GM21447 (cell line): ENCODE results near the gene CCNB1IP1.
"Not testable (repeated sequence)": the region's sequence is repeated elsewhere in the genome, so short reads cannot be mapped to it uniquely, and the experiment has no call there.

Experiments used
- ATAC-seq: cut with Tn5 transposase; IDR thresholded peaks from one replicate; pipeline ENCODE4 v1.9.1; 2021; ENCODE audit not compliant: unreplicated experiment

The CCNB1IP1 gene

DNA sequence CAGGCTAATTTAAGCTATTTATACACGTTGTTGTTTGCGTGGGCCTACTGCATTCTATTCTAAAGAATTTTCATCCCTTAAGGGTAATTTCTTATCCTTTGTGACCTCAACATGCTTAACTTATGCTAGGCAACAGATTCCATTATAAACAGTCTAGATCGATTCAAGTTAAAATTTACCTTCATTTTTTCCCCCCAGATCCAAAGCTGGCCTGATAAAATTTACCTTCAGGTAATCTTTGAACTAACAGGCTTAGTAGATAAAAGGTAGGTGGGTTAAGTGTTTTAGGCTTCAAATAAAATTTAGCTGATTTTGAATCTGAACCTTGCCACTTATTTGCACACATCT, 389 bp upstream of the CCNB1IP1 start:
- ATAC-seq = no peak

DNA sequence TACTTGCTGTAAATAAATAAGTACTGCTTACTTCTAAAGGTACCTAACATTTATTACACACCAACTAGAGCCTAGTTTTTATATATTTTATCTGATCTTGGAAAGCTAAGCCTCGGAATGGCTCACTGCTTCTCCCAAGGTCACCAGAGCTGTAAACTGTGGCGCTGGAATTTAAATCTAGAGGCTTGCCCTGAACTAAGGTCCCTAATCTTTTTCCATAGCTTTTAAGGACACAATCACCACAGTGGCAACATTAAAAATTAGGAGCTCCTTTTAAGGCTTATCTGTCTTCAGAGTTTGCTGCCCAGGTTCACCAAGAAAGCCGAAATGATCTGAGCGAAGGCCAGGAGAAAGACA, 670 bp downstream of the CCNB1IP1 start:
- ATAC-seq = no peak

DNA sequence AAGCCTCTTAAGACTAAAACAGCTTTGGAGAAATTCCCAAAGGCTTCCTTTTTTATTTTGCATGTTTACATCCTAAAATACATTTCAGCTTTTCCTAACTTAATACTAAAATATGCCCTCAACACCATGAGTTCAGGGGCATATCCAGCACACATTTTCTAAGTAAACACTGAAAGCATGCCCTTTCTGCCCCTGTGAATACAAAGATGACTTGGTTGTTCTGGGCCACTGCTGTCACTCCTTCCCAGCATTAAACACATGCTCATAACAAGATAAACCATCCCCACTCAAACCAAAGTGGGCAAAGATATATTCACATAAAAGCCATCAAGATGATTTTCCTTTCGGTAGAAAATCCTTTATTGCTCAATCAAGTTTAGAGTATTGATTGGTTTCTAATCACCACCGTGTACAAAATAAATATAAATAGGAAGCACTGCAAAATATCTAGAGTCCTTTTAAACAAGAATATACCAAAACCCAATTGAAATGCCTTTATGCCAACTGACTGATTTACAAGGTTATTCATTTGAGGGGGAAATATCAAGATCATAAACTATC, 1.9 kb downstream of the CCNB1IP1 start:
- ATAC-seq = no peak

DNA sequence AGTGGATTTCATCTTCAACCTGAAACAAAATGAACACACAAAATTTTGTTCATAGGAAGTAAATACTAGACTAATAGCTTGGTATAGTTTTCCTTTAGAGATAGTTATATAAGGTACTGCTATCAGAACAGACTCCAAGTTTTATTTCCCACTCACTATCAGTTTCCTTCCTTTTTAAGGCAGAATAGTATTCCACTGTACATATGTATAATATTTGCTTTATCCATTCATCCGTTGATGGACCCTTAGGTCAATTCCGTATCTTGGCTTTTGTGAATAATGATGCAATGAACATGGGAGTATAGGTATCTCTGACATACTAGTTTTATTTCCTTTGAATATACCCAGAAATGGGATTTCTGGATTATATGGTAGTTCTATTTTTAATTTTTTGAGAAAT, 3.7 kb downstream of the CCNB1IP1 start:
- ATAC-seq = no peak

DNA sequence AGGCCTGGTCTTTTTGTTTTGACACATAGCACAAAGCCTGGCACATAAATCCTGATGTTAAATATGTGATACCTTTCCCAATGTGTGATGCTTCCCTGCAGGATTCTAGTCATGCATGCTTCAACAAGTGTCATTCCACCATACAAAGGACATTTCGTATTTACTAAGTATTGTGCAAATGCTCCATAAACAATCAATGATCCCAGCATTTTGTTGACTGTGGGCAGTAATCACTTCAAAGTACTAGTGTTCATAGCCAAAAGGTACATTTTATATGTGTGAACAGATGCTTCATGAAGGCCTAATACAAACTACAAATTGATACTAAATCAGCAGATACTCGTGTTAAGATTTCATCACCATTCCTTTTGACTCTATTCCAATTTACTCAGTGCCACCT, 4.4 kb downstream of the CCNB1IP1 start:
- no peak for ATAC-seq

DNA sequence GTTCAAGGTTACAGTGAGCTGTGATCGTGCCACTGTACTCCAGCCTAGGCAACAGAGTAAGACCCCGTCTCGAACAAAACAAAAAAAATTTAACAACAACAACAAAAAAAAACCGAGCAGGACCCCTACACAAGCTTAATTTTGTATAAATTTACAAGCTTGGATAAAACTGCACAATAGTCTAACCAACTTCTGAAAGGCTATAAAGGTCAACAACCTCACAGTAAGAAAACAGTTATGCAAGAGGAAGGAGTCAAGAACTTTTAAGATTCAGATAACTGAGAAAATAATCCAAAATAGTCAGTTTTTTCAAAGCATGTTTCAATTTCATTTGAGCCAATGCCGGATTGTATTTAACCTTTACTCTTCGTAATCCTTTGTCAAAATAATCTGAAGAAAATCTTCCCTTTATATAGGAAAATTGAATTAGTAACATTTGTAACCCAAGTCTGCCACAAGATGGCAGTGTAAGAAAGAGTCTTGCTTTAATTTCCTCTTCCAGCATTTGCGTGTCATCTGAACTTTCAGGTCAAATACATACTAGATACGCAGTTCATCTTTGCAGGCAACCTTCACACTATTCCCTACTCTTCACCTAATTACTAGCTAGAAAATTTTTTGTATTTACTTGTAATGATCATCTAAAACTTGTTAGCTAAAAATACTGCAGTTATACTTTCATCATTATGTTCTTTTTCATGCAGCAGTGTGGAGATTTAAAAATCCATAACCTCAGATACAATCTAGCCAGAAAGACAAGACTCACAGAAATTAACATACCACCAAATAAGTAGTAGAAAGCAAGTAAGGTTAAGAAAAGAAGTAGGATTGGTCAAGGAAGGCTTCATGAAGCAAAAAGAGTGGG, 5.8 kb downstream of the CCNB1IP1 start:
- peak; percentile 59 for ATAC-seq

DNA sequence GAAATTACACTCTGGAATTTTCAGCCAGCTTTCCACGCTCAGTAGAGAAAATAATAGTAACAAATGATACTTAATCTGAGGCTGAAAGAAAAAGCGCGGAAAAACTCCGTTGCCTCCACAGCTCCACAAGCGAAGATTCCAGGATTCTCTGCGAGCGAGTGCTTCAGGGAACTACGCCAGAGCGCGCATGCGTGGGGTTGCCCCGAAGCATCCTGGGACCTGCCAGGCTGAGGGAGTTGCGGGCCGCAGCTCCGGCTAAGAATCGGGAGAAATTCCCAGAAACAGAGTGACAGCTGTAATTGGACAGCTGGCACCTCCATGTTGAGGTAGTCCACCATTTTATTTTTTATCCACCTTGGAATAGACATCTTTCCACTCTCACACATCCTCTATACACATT, 15.4 kb downstream of the CCNB1IP1 start:
- ATAC-seq = no peak

DNA sequence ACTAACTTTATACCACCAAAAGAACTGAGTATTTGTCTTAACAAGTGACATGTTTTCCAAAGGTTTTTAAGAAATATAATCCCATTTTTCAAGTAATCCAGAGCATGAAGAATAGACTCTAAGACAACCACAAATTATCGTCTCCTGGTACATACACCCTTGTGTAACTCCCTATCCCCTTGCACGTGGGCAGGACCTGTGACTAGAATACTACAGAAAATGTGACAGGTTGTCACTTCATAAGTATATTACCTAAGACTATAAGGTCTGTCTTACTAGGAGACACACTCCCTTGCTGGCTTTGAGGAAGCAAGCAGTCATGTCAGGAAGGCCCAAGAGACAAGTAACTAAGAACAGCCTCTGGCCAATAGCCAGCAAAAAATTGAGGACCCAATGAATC, 19.1 kb downstream of the CCNB1IP1 start:
- ATAC-seq = no peak

DNA sequence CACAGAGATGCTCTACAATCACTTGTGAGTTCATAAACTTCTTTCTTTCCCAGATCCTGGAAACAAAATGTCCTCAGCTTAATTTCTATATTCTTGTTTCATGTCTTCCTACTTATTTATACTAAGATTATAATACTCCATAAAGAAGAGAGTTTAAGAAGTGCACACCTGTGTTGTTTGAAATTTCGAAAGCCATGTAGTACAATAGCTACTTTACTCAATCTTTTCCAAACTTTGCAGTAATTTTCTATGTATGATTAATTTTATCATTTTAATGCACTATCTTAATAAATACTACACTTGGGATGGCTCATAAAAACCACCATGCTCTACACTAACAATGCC, 27.0 kb downstream of the CCNB1IP1 start:
- ATAC-seq = no peak

DNA sequence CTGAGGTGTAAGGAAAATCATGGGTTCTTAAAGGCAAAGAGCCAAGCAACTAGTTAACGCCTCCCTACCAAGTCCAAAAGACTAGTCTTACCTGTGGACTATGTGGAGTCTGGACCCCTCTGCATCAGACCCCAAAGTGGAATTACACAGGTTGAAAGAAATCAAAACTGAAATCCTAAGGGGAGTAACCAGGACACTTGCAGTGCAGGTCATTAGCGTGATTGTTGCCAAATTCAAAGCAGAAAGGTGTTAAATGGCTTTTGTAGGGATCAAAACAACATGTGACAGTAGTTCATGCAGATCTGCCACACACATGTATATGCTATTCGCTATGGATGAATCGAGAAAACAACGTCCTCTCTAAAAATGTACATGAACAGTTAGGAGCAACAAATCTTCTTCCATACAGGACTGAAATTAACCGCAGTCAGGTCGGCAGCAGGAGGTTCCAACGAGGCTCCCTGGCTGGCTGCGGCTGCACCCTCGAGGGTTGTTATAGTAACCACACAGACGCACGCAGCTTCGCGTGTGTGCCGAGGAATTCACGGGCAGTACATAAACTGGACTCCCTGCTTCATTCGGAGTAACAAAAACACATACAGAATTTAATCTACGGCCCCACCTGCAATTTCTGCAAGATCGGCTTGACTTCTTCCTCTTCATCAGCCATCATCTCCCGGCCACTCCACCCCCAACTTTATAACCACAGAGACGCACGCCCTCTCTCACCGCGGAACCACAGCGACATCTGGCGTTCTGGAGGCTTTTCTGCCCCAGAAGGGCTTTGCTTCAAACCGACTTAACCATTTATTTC, 27.6 kb downstream of the CCNB1IP1 start, which contains the start of gene TTC5:
Gene TTC5 (minus strand): TSS at position 687 of the 814 bp plus-strand sequence. CDS start 14 bp downstream, at position 673.
- ATAC-seq = peak; percentile 95

DNA sequence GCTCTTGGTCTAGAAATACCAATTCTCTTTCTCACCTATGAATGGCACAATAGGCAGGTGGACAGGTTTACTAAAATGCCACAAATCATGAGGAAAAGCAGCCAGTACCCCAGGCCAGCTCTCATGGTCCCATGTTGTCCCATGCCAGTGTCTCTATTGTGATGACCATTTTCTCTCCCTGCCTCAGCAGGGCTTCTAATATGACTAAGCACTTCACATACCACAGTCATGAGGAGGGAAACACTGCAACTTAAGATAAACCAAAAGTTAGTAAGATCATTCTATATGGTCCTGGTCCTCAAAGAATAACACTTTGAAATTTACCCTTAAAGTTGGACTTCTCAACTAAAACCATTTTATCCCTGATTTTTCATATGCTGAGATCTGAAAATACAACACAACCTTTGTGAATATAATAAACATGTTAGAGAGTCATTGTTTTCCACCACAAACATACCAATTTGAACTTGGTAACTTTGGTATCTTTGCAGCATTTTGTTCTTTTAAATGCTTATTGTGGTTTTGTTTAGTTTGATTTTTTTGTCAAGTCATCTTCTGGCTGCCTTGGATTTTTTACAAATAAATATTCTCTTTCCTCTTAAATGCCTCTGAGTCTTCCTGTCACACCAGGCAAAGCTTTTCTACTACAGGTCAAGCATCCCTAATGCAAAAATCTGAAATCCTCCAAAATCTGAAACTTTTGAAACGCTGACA, 30.9 kb downstream of the CCNB1IP1 start:
- no peak for ATAC-seq

DNA sequence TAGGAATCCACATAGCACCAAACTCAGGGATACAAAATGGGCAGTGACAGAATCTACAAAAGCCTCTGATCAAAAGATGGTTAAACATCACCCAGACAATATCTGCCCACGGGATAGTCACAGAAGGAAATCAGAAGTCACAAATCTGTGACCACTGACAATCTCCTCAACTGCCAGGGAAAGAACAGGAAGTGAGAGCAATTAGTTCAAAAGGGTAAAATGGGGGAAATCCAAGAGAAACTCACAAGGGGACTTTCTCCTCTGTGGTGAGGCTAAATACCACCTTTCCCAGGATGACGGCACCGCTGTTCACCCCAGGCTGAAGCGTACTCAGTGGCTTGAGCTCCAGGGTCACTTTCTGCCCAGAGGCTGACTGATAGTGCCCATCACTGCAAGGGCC, 38.0 kb downstream of the CCNB1IP1 start:
- ATAC-seq = peak; percentile 81

DNA sequence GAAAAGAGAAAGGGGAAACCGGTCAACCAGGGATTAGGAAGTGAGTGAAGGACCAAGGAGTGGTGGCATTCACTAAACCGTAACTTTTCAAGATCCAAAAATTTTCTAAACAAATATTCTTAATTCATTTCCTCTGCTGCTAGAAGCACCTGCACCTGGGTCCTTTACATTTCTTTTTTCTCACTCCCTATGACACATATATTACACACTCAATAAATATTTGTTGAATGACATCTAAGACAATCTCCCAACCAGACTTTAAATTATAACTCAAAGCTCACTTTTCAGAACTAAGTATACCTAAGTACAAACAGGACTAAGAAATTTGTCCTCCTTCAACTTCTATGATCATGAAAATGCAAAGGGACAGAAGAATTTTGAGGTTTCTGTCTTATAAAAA, 38.4 kb downstream of the CCNB1IP1 start:
- no peak for ATAC-seq

DNA sequence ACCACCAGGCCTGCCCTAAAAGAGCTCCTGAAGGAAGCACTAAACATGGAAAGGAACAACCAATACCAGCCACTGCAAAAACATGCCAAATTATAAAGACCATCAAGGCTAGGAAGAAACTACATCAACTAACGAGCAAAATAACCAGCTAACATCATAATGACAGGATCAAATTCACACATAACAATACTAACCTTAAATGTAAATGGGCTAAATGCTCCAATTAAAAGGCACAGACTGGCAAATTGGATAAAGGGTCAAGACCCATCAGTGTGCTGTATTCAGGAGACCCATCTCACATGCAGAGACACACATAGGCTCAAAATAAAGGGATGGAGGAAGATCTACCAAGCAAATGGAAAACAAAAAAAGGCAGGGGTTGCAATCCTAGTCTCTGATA, 51.1 kb downstream of the CCNB1IP1 start:
- not testable (repeated sequence) for ATAC-seq

DNA sequence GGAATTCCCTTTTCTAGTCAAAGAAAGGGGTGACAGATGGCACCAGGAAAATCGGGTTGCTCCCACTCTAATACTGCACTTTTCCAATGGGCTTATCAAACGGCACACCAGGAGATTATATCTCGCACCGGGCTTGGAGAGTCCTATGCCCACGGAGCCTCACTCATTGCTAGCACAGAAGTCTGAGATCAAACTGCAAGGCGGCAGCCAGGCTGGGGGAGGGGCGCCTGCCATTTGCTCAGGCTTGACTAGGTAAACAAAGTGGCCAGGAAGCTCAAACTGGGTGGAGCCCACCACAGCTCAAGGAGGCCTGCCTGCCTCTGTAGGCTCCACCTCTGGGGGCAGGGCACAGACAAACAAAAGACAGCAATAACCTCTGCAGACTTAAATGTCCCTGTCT, 52.8 kb downstream of the CCNB1IP1 start:
- not testable (repeated sequence) for ATAC-seq

DNA sequence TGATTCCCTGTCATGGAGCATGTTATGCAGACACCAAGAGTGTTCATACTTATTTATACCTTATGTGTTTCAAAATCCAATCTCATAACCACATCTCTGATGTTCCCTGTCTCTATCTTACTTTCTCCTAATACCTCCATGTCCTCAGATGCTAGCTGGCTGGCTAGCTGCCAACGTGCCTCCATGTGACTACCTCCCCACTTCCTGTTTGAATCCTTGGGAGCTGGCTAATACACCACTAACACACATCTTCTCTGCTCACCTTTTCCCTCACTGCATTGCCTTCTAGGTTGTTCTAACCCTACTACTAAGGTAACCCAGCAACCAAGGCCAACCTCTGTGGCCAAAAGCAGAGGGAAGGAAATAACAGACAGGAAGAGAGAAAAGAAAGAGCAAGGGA, 54.7 kb downstream of the CCNB1IP1 start:
- ATAC-seq = no peak

DNA sequence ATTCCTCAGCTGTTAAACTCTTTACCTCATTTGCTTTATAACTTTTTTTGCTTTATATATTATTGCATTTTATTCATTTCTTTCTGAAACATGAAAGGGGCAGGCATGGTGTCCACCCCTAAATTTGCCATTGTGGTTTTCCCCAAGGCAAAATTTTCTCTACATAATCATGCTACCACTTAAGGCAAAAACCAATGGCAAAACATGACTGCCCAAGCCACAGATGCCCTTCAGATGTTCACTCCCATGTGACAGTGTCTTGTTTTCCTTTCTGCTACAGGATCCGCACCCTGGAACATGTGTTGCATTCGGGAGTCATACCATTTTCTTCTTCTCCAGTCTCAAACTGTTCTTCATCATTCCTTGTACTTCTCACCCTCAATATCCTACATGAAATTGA, 55.7 kb downstream of the CCNB1IP1 start:
- no peak for ATAC-seq

DNA sequence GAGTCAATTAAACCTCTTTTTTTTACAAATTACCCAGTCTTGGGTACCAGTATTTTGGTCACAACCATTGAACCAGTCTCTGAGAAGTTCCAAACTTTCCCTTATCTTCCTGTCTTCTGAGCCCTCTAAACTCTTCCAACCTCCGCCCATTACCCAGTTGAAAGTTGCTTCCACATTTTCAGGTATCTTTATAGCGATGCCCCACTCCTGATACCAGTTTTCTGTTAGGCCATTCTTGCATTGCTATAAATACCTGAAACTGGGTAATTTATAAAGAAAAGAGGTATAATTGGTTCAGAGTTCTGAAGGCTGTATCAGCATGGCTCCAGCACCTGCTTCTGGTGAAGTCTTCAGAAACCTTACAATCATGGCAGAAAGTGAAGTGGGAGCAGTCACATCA, 59.0 kb downstream of the CCNB1IP1 start:
- no peak for ATAC-seq

DNA sequence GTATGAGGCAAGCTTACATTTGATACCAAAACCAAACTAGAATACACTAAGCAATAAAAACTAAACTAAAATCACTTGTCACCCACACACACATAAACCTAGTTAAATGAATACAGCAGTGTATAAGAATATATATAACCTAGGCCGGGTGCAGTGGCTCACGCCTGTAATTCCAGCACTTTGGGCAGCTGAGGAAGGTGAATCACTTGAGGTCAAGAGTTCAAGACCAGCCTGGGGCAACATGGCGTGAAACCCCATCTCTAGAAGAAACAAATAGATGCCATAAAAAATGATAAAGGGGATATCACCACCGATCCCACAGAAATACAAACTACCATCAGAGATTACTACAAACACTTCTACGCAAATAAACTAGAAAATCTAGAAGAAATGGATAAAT, 68.7 kb downstream of the CCNB1IP1 start:
- ATAC-seq = not testable (repeated sequence)

DNA sequence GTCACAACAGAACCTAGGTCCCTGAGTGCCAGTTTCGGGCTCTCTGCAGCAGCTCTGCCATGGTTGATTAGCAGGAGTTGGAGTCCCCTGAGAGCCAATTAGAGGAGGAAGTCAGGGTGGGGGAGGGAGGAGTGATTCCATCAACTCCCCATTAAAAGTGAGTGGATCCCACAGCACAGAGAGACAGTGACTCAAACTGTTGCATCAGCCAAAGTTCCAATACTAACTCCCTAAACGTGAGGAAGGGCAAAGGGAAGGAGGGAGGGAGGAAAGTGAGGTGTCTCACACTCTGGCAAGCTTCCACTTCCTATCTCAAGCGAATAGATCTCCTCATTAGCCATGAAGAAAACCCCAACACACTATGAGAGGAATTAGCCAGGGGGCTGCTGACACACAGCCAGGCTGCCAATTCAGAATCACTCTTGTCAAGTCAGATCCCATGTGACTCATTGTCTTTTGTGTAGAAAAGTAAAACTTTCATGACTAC, 70.4 kb downstream of the CCNB1IP1 start:
- no peak for ATAC-seq
